WTC11 (cell line): Measurements from ENCODE around the gene VWA3B. TPM values are rescaled to one million over a fixed set of nuclear protein-coding genes. Genes with fewer than 3 reads are reported as not detected.

Experiments
- ATAC-seq: fragments of 200-7000 bp; cut with Tn5 transposase; 2 replicates; pipeline ENCODE4 v1.10.0; 2021; ENCODE audit warnings: mild to moderate bottlenecking, moderate library complexity
- CTCF ChIA-PET: fragments of 300-600 bp; sonication (Branson Sonifier 250); formaldehyde crosslinking; loops from one replicate; lab custom pipeline; 2021; ENCODE audit warnings: antibody characterized with exemption; lab: Charles Lee
- POLR2A ChIA-PET: fragments of 350-600 bp; sonication (Branson Sonifier 250); formaldehyde crosslinking; loops from one replicate; lab custom pipeline; 2021; ENCODE audit warnings: antibody characterized with exemption; lab: Charles Lee
- DNase-seq: peaks from one replicate; pipeline ENCODE4 v3.0.0; 2021; ENCODE audit warnings: low spot score
- H3K27ac Mint-ChIP-seq: 2 replicates; pipeline ENCODE4 v1.8.0; 2021; ENCODE audit warnings: mixed read lengths
- H3K27me3 Mint-ChIP-seq: 2 replicates; pipeline ENCODE4 v1.8.0; 2021; ENCODE audit warnings: low read depth, mild to moderate bottlenecking, moderate library complexity, mixed read lengths
- H3K36me3 Mint-ChIP-seq: 2 replicates; pipeline ENCODE4 v1.8.0; 2021; ENCODE audit warnings: mixed read lengths
- H3K4me1 Mint-ChIP-seq: 2 replicates; pipeline ENCODE4 v1.8.0; 2022; ENCODE audit warnings: mixed read lengths
- H3K4me3 Mint-ChIP-seq: 2 replicates; pipeline ENCODE4 v1.8.0; 2021; ENCODE audit warnings: mild to moderate bottlenecking, moderate library complexity, mixed read lengths
- H3K9me3 Mint-ChIP-seq: 2 replicates; pipeline ENCODE4 v1.8.0; 2021; ENCODE audit warnings: mixed read lengths
- AFF4 ChIP-seq: sonication (generic); formaldehyde crosslinking; IDR thresholded peaks from 2 replicates; pipeline ENCODE4 v1.8.1; 2023; ENCODE audit warnings: mild to moderate bottlenecking, missing genetic modification reagents, borderline replicate concordance
- E2F4 ChIP-seq: sonication (generic); formaldehyde crosslinking; IDR thresholded peaks from 2 replicates; pipeline ENCODE4 v1.8.1; 2022; ENCODE audit warnings: low read depth, mild to moderate bottlenecking, moderate library complexity, missing genetic modification reagents, borderline replicate concordance
- EMX1 ChIP-seq: fragments of 250-450 bp; sonication (Bioruptor Pico); IDR thresholded peaks from 2 replicates; pipeline ENCODE4 v1.8.0; 2021; ENCODE audit warnings: mild to moderate bottlenecking
- ERG ChIP-seq: fragments of 250-450 bp; sonication (Bioruptor Pico); IDR thresholded peaks from 2 replicates; pipeline ENCODE4 v1.8.0; 2021; ENCODE audit warnings: mild to moderate bottlenecking
- FOXP1 ChIP-seq: sonication (generic); formaldehyde crosslinking; IDR thresholded peaks from 2 replicates; pipeline ENCODE4 v1.8.0; 2022; ENCODE audit warnings: missing genetic modification reagents, mild to moderate bottlenecking, moderate library complexity, borderline replicate concordance
- IRF2 ChIP-seq: sonication (generic); formaldehyde crosslinking; IDR thresholded peaks from 2 replicates; pipeline ENCODE4 v1.8.0; 2022; ENCODE audit warnings: low read depth, missing genetic modification reagents, borderline replicate concordance
- NR1H2 ChIP-seq: sonication (generic); formaldehyde crosslinking; IDR thresholded peaks from 2 replicates; pipeline ENCODE4 v1.9.0; 2021; ENCODE audit warnings: mild to moderate bottlenecking, moderate library complexity, missing genetic modification reagents
- RELA ChIP-seq: sonication (generic); formaldehyde crosslinking; IDR thresholded peaks from 2 replicates; pipeline ENCODE4 v1.8.1; 2022; ENCODE audit warnings: missing genetic modification reagents, mild to moderate bottlenecking, borderline replicate concordance
- SMAD3 ChIP-seq: sonication (generic); formaldehyde crosslinking; IDR thresholded peaks from 2 replicates; pipeline ENCODE4 v1.8.0; 2022; ENCODE audit warnings: missing genetic modification reagents, mild to moderate bottlenecking, borderline replicate concordance
- ZBTB21 ChIP-seq: sonication (generic); formaldehyde crosslinking; IDR thresholded peaks from 2 replicates; pipeline ENCODE4 v1.8.1; 2023; ENCODE audit warnings: mild to moderate bottlenecking, missing genetic modification reagents, borderline replicate concordance
- ZBTB43 ChIP-seq: sonication (generic); formaldehyde crosslinking; IDR thresholded peaks from 2 replicates; pipeline ENCODE4 v1.8.1; 2023; ENCODE audit warnings: mild to moderate bottlenecking, missing genetic modification reagents
- ZMAT4 ChIP-seq: fragments of 250-450 bp; sonication (Bioruptor Pico); IDR thresholded peaks from 2 replicates; pipeline ENCODE4 v1.9.0; 2021; ENCODE audit warnings: mild to moderate bottlenecking
- ZNF121 ChIP-seq: sonication (generic); formaldehyde crosslinking; IDR thresholded peaks from 2 replicates; pipeline ENCODE4 v1.8.0; 2023; ENCODE audit warnings: missing genetic modification reagents
- ZNF281 ChIP-seq: sonication (generic); formaldehyde crosslinking; IDR thresholded peaks from 2 replicates; pipeline ENCODE4 v1.8.0; 2023; ENCODE audit warnings: mild to moderate bottlenecking, missing genetic modification reagents
- ZSCAN18 ChIP-seq: fragments of 250-450 bp; sonication (Bioruptor Pico); IDR thresholded peaks from 2 replicates; pipeline ENCODE4 v2.1.2; 2022; ENCODE audit warnings: mild to moderate bottlenecking, moderate library complexity
- total RNA-seq: library from RNA; stranded (reverse); gene quantifications from 3 replicates; pipeline ENCODE4 v1.2.3, GENCODE V29; 2021

Gene VWA3B
- total RNA-seq, 1 experiment from 2014 or later = not detected

- TF ChIP-seq ZMAT4 (CRISPR knock-in tag) (no peak), NR1H2 (CRISPR knock-in tag) (no peak)
These were observed 211.8 kb downstream of the VWA3B start (continued) for GRCh38 chr2:98298683-98299164.

GRCh38 chr2:98299211-98299905, 212.4 kb downstream of the VWA3B start:
- TF ChIP-seq ZBTB21 (CRISPR knock-in tag) = no peak
- TF ChIP-seq ZNF121 (CRISPR knock-in tag) = no peak
- no peak for TF ChIP-seq ZBTB43 (CRISPR knock-in tag)
- TF ChIP-seq SMAD3 (CRISPR knock-in tag) = no peak
- TF ChIP-seq ZNF281 (CRISPR knock-in tag) = no peak
- Mint-ChIP-seq H3K9me3 (no peaks in the 10 kb centered on the region; the same call in 1 of the 2 replicates), H3K4me3 (no peak overlapping the region), H3K36me3 (no peaks in the 10 kb centered on the region), H3K27me3 (no peaks in the 10 kb centered on the region), H3K27ac (no peak overlapping the region), H3K4me1 (peaks cover 7% of the 10 kb centered on the region)
- ChIA-PET CTCF (interaction anchor here (0.7 to 0.8 kb wide), 2 partner anchors 29 to 85 kb away, joined by 3 read pairs; no protein-coding TSS in a partner anchor), POLR2A (no interaction called here)
- DNase-seq (no peak), ATAC-seq (no peak)

- DNase-seq (no peak), ATAC-seq (no peak)
- Mint-ChIP-seq H3K27me3 (no peaks in the 10 kb centered on the region), H3K27ac (no peak overlapping the region), H3K36me3 (no peaks in the 10 kb centered on the region), H3K4me3 (no peak overlapping the region), H3K4me1 (peaks cover 7% of the 10 kb centered on the region), H3K9me3 (peaks cover 7% of the 10 kb centered on the region; the same call in 1 of the 2 replicates)
- POLR2A ChIA-PET = no interaction called here
- CTCF ChIA-PET = interaction anchor here (0.6 kb wide), 1 partner anchor 1590 kb away, joined by 4 read pairs; no protein-coding TSS in a partner anchor
- TF ChIP-seq ZSCAN18 (CRISPR knock-in tag) = no peak
- TF ChIP-seq NR1H2 (CRISPR knock-in tag) = no peak
- TF ChIP-seq IRF2 (CRISPR knock-in tag) = no peak
- no peak for TF ChIP-seq EMX1 (CRISPR knock-in tag)
- no peak for TF ChIP-seq RELA (CRISPR knock-in tag)
- TF ChIP-seq AFF4 (CRISPR knock-in tag) = no peak
- no peak for TF ChIP-seq E2F4 (CRISPR knock-in tag)
- TF ChIP-seq FOXP1 (CRISPR knock-in tag) = no peak
- TF ChIP-seq ERG (CRISPR knock-in tag) = no peak
These were observed 213.3 kb downstream of the VWA3B start for GRCh38 chr2:98300141-98300874.
